ENCODE results near the gene ASTN1. TPM values are rescaled to one million over a fixed set of nuclear protein-coding genes. Genes with fewer than 3 reads are reported as not detected.

The ASTN1 gene
- total RNA-seq, 1 experiment from 2014 or later: 0.42 TPM

GRCh38 chr1:177043597-177043996 lies 120.9 kb downstream of the ASTN1 start:
- Histone ChIP-seq H3K9ac (ENCODE audit: low read length) (no peak overlapping the region), H3K79me2 (ENCODE audit: insufficient read depth, low read length) (no peaks in the 10 kb centered on the region), H2AFZ (ENCODE audit: low read depth, low read length, poor library complexity, severe bottlenecking) (no peak overlapping the region), H3K4me2 (ENCODE audit: low read length) (no peak overlapping the region), H3K9me2 (ENCODE audit: insufficient read depth) (no peaks in the 10 kb centered on the region), H3K27ac (ENCODE audit: low read depth, low read length) (no peak overlapping the region), H4K20me1 (ENCODE audit: insufficient read depth) (no peaks in the 10 kb centered on the region), H3K27me3 (ENCODE audit: insufficient read depth, low read length) (0 out of 2 replicates have a peak, but pooled peaks cover 10% of the 10 kb centered on the region), H3K9me3 (ENCODE audit: control insufficient read depth in 1 of 2, insufficient read depth in 1 of 2, low read depth in 1 of 2, low read length in 2 of 2) (no peaks in the 10 kb centered on the region), H3K4me3 (replicated peaks in 1 of 2; ENCODE audit: low read depth in 1 of 2, low read length in 2 of 2) (no peak overlapping the region), H3K36me3 (ENCODE audit: control insufficient read depth in 1 of 2, insufficient read depth in 2 of 2, low read length in 2 of 2) (no peaks in the 10 kb centered on the region), H3K4me1 (ENCODE audit: control insufficient read depth in 1 of 2, insufficient read depth in 2 of 2, low read length in 2 of 2) (no peaks in the 10 kb centered on the region)
- DNase-seq (ENCODE audit: low read depth, low spot score) (no peak), ATAC-seq (no peak)
- no TSS peak for BruUV-seq (replicated peaks)
- ChIA-PET CTCF (no interaction called here), RAD21 (ENCODE audit: low non-redundant PET in 1 of 2, low total read pairs in 2 of 2, uncharacterized antibody in 2 of 2, unreplicated experiment in 2 of 2) (no interaction called here), POLR2A (no interaction called here)
- intact Hi-C loops (cut with micrococcal nuclease): no loop called here
- no peak for TF ChIP-seq POLR2A (IDR thresholded peaks at IDR 0.05; ENCODE audit: borderline replicate concordance, extremely low read depth, insufficient read depth, insufficient read length)
- TF ChIP-seq, protein P1, sequence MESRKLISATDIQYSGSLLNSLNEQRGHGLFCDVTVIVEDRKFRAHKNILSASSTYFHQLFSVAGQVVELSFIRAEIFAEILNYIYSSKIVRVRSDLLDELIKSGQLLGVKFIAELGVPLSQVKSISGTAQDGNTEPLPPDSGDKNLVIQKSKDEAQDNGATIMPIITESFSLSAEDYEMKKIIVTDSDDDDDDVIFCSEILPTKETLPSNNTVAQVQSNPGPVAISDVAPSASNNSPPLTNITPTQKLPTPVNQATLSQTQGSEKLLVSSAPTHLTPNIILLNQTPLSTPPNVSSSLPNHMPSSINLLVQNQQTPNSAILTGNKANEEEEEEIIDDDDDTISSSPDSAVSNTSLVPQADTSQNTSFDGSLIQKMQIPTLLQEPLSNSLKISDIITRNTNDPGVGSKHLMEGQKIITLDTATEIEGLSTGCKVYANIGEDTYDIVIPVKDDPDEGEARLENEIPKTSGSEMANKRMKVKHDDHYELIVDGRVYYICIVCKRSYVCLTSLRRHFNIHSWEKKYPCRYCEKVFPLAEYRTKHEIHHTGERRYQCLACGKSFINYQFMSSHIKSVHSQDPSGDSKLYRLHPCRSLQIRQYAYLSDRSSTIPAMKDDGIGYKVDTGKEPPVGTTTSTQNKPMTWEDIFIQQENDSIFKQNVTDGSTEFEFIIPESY (IDR thresholded peaks at IDR 0.05; ENCODE audit: extremely low read depth, insufficient replicate concordance, low read length): no peak
- no peak for TF ChIP-seq SRF (IDR thresholded peaks at IDR 0.05; ENCODE audit: low read depth)
- TF ChIP-seq ZNF274 (IDR thresholded peaks at IDR 0.05; ENCODE audit: low read depth, low read length): no peak
- TF ChIP-seq FOSL1 (IDR thresholded peaks at IDR 0.05; ENCODE audit: low read depth): no peak
- no peak for TF ChIP-seq SIN3A (IDR thresholded peaks at IDR 0.05; ENCODE audit: low read depth)
- no peak for TF ChIP-seq EZH2phosphoT487 (IDR thresholded peaks at IDR 0.05; ENCODE audit: borderline replicate concordance)

- Histone ChIP-seq H3K27ac (ENCODE audit: low read depth, low read length) (no peak overlapping the region), H3K4me2 (ENCODE audit: low read length) (no peak overlapping the region), H3K79me2 (ENCODE audit: insufficient read depth, low read length) (no peaks in the 10 kb centered on the region), H3K27me3 (ENCODE audit: insufficient read depth, low read length) (peaks cover 6% of the 10 kb centered on the region; the same call in 1 of the 2 replicates), H3K9ac (ENCODE audit: low read length) (no peak overlapping the region), H3K36me3 (ENCODE audit: control insufficient read depth in 1 of 2, insufficient read depth in 2 of 2, low read length in 2 of 2) (no peaks in the 10 kb centered on the region), H3K9me3 (ENCODE audit: control insufficient read depth in 1 of 2, insufficient read depth in 1 of 2, low read depth in 1 of 2, low read length in 2 of 2) (no peaks in the 10 kb centered on the region), H3K4me1 (ENCODE audit: control insufficient read depth in 1 of 2, insufficient read depth in 2 of 2, low read length in 2 of 2) (no peaks in the 10 kb centered on the region), H3K9me2 (ENCODE audit: insufficient read depth) (no peaks in the 10 kb centered on the region), H4K20me1 (ENCODE audit: insufficient read depth) (no peaks in the 10 kb centered on the region), H3K4me3 (replicated peaks in 1 of 2; ENCODE audit: low read depth in 1 of 2, low read length in 2 of 2) (no peak overlapping the region), H2AFZ (ENCODE audit: low read depth, low read length, poor library complexity, severe bottlenecking) (no peak overlapping the region)
- no peak for ATAC-seq
- no TSS peak for BruUV-seq (replicated peaks)
- RAD21 ChIA-PET (ENCODE audit: low non-redundant PET in 1 of 2, low total read pairs in 2 of 2, uncharacterized antibody in 2 of 2, unreplicated experiment in 2 of 2): no interaction called here
- CTCF ChIA-PET: no interaction called here
- TF ChIP-seq EZH2phosphoT487 (IDR thresholded peaks at IDR 0.05; ENCODE audit: borderline replicate concordance): no peak
- no peak for TF ChIP-seq FOSL1 (IDR thresholded peaks at IDR 0.05; ENCODE audit: low read depth)
- TF ChIP-seq SP1 (IDR thresholded peaks at IDR 0.05; ENCODE audit: low read depth): no peak
- no peak for TF ChIP-seq SRF (IDR thresholded peaks at IDR 0.05; ENCODE audit: low read depth)
- TF ChIP-seq POLR2AphosphoS5 (IDR thresholded peaks at IDR 0.05; ENCODE audit: low read depth, low read length): no peak
- no peak for TF ChIP-seq POLR2A (IDR thresholded peaks at IDR 0.05; ENCODE audit: borderline replicate concordance, extremely low read depth, insufficient read depth, insufficient read length)
- no peak for DNase-seq (ENCODE audit: low read depth, low spot score)
- intact Hi-C loops (cut with micrococcal nuclease): no loop called here
- POLR2A ChIA-PET: no interaction called here
Observed at GRCh38 chr1:177035586-177035985, 128.9 kb downstream of the ASTN1 start.

Measured in HCT116 (cell line).